GM20431 (cell line): ENCODE measurements around the gene POPDC3.

Source experiments
- in situ Hi-C: fragments of 300-500 bp; cut with MseI, MboI; formaldehyde crosslinking; loops from one replicate; pipeline ENCODE4 v1.15.0; 2020; ENCODE audit warnings: low sequenced_read_pairs; ENCODE audit not compliant: unreplicated experiment

The POPDC3 gene

DNA sequence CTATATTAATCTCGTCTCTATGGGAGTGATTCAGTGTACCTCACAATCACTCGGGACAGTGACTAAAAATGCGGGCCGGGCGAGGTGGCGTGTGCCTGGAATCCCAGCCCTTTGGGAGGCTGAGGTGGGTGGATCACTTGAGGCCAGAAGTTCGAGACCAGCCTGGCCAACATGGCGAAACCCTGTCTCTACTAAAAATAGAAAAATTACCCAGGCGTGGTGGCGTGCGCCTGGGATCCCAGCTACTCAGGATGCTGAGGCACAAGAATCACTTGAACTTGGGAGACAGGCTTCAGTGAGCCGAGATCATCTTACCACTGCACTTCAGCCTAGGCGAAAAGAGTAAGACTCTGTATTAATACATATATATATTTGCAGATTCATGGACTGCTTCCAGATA is 17.4 kb downstream of the POPDC3 start:
- in situ Hi-C loops: no loop called here

DNA sequence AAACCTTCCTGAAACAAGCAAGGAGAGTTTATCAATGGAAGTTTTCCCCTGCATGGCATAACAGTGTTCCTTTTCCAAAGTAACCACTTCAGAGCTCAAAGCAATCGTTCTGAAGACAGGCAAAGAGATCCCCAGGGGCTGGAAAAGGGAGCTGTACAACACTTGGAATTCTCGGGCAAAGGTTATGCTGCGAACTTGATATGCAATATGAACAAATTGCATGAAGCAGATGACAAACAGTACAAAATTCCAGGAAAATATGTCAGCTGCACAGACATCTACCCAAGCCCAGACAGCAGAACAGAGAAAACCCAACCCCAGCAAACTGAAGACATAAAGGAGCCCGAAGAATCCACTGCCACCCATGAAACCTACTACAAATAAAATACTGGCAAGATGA is 18.4 kb downstream of the POPDC3 start:
- in situ Hi-C loops: no loop called here

DNA sequence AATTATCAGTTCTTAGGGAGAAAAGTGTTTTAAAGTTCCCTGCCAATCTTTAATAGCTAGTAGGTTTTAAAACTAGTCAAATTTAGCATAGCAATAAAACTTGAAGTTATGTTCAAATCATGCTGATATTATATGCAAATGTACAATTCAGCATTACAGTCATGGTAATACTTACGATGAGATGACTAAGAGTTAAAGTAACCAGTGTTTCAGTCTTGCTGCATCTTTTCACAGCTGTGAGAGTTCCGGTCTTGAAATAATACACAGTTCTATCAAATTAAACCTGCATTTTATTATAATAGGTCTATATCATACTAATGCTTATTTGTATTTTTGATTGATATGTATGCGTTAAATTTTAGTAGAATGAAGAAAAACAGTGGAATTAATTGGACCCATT is 26.1 kb downstream of the POPDC3 start:
- in situ Hi-C loops: no loop called here

- in situ Hi-C loops: no loop called here
These were observed 26.9 kb downstream of the POPDC3 start for GRCh38 chr6:105152880-105153279.

DNA sequence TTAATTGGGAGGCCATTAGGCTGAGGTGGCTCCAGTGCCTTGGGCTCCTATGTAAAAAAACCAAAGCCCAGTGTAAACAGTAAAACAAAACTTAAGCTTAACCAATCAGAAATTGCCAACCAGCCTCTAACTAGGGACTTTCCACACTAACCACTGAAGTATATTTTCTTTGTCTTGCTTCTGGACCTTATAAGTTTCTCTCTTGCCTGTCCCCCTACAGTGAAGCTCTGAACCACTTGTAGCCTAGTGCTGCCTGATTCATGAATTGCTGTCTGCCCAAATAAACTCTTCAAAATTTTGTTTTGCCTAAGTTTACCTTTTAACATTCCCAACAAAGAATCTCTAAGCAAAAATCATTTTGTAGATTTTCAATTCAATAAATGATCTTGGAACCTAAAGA is 28.2 kb downstream of the POPDC3 start:
- in situ Hi-C loops: no loop called here

DNA sequence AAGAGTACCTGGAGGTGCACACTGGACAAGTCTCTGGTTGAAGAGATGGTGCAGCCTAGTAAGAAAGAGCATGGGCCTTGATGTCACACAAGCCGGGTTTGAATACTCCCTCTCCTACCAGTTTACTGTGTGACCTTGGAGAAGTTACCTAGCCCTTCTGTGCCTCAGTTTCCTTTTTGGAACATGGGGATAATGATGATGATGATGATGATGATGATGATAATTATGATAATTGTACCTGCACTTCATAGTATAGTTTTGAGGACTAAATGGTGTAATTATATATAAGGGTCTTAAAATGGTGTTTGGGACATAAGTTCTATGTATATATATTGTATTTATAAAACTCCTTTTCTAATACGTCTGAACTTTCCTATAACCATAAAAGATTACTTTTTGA is 41.7 kb downstream of the POPDC3 start:
- in situ Hi-C loops: no loop called here

- in situ Hi-C loops: no loop called here
These were observed 42.4 kb downstream of the POPDC3 start for GRCh38 chr6:105137388-105137787.

DNA sequence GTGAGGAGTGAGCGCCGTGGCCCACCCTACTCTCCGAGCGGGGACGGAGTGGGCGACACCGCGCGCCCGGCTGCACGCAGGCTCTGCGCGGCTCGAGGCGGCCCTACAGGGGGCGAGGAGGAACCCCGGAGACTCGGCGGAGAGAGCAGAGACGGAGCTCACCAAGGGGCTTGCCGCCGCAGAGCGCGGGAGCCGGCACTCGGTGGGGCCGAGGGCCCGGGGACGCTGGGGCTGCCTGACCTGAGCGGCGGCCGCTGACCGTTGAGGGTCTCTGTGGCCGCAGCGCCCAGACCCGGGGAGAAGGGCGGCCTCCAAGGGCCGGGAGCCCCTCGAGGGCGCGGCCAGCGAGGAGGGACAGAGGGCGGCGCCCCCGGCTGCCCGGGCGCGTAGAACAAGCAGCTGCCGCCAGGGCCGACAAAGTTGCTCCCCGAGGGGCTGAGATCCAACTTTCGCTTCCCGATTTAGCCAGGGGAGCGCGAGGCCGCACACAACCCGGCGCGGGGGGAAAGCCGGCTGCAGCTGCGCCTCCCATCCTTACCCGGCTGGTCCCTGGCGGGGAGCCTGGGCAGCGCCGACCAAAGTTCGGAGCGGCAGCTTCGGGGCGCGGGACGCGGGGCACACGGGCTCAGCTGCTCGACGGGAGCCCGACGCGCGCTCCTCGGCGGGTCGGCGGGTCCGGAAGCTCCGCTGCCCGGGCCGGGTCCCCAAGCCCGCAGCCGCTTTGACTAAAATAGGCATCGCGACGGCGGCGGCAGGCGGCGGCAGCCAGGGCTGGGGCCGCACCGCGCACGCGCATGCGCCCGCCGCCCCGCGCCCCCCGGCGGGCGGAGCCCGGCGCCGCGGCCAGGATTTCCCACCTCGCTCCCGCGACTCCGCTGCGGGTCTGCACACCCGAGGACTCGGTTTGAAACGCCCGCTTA is 43.1 kb downstream of the POPDC3 start:
- in situ Hi-C loops: no loop called here

DNA sequence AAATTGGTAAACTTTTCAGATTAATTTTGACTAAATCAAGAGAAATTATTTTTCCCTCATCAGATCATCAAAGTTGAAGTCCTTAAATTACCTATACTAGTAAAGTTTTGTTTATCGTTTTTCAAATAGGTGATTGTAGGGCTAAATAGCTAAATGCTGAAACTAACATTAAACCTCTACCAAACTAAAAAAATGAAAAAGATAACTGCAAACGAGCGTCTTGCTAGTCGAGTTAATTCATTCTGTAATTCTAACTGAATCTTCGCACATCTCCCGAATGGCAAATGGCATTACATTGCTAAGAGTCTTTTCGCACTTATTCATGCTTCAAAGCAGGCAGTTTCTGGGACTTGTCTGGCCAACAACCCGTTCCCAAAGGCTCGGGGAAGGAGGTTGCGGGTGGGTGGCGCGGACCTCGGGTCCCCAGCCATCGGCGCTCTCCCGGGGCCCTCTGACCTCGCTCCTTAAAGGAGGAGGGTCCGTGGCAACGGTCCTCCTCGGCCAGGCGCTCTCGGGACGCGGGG is 43.8 kb downstream of the POPDC3 start:
- in situ Hi-C loops: no loop called here

GRCh38 chr6:105135056-105135455 is 44.8 kb downstream of the POPDC3 start:
- in situ Hi-C loops: no loop called here

- in situ Hi-C loops: no loop called here
These were observed 57.1 kb downstream of the POPDC3 start for GRCh38 chr6:105122717-105123116.

- in situ Hi-C loops: no loop called here
These were observed 57.8 kb downstream of the POPDC3 start for GRCh38 chr6:105121981-105122380.

DNA sequence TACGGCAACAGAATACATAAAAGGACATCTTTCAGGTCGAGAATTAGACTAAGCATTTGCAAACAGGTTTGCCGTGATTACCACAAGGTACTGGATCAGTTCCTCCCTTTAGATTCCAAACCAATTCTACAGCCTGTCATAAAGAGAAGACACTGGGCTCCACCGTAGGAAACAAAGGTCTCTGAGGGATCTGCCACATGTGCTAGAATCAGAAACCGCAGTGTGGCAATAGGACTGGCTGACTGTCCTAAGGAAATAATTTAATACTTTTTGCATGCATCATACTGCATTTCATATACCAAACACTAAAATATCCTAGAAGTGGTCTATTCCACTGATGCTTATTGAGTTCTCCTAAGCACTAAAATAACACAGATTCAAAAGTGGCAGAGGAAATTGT is 59.2 kb downstream of the POPDC3 start:
- in situ Hi-C loops: no loop called here

DNA sequence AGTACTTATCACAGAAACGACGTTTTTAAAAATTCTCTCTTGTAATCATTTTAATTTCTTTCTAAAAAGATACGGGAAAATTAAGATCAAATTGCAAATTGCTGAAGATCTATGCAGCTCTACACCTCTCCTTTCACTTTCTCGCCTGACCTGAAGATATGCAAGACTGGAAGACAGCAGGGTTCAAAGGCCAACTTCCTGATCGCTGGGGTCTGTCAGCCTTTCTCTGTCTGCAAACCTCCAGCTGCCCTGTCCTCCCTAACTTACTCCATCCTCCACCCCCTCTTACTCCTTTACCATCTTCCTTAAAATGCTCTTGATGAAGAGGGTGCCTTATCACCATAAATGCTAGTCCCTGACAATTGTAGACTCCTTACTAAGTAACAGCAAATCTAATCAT is 63.7 kb downstream of the POPDC3 start:
- in situ Hi-C loops: no loop called here

- in situ Hi-C loops: no loop called here
These were observed 66.4 kb downstream of the POPDC3 start for GRCh38 chr6:105113422-105113821.

DNA sequence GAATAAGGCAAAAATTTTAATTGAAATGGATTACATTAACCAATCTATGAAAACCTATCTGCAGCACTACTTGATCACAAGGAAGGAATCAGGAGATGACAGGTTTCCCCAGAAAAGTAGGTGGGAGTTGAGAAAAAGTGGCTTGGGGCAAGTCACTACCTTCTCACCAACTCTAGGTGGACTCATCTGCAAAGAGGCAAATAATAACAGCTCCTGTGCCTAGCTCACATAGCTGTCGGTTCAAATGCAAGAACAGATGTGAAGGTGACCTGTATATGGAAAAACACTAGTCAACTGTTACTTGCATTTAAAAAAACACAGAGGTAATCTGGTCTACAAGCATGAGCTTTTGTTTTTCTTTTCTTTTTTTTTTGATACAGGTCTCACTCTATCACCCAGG is 67.2 kb downstream of the POPDC3 start:
- in situ Hi-C loops: no loop called here

DNA sequence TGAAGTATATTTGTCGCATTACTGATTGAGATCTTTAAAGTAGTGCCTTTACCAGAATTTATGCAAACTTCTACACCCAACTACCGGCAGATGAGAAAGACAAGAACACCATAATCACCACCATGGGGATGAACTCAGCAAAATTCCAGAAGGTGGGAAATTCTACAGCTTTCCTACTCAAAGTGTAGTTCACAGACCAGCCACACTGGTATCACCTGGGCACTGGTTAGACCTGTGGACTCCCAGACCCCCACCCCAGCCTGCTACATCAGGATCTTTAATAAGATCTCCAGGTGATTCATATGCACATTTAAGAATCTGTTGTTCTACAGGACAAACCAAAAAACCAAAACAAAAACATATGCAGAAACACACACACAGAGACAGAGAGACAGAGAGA is 67.9 kb downstream of the POPDC3 start:
- in situ Hi-C loops: no loop called here

DNA sequence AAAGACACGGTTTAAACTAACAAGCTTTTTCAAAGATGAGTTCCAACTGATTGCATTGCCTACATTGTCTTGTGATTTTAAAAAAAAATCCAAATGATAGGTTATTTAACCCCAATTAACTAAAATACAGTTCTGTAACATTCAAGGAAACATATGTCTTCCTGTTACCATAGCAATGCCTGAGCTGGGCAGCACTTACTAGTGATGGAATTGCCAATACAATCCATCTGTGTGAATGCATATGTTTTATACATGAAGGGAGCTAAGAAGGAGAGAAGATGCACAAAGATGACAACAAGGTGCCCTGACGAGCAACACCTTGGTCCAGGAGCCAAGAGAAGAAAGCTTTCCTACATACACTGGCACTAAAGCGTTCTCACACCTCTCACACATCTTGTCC is 68.7 kb downstream of the POPDC3 start:
- in situ Hi-C loops: no loop called here

DNA sequence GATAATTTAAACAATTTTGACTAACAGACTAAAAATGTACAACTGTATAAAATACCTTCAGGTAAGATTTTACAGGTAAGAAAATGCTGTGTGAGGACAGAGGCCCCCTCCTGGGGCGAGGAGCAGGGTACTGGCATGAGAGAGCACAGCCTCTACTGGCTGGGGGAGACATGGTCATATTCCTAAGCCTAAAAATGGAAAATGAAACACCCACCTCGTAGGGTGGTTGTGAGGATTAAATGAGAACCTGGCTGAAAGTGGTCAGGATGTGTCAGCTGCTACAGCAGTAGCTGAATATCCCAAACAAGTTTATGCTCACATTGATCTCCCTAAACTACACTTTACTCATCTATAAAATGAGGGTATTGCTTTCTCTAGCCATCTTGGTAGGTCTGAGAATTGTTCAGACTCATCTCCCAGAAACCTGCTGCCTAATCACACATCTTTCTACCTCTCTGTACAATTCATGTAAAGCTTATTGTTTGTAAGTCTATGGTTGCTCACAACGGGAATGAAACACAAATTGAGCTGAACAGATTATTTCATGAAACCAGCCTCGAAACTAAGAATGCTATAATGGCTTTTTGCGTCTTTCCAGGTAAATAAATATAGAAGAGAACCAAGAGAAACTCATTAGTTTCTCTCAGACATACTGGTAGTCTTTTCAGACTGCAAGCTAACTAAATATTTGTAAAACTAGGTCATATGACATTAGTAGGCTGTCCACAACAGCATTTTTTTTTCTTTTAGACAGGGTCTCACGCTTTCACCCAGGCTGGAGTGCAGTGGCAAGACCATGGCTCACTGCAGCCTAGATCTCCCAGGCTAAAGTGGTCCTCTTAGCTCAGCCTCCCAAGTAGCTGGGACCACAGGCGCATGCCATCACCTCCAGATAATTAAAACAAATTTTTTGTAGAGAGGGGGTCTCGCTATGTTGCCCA is 69.6 kb downstream of the POPDC3 start:
- in situ Hi-C loops: no loop called here

DNA sequence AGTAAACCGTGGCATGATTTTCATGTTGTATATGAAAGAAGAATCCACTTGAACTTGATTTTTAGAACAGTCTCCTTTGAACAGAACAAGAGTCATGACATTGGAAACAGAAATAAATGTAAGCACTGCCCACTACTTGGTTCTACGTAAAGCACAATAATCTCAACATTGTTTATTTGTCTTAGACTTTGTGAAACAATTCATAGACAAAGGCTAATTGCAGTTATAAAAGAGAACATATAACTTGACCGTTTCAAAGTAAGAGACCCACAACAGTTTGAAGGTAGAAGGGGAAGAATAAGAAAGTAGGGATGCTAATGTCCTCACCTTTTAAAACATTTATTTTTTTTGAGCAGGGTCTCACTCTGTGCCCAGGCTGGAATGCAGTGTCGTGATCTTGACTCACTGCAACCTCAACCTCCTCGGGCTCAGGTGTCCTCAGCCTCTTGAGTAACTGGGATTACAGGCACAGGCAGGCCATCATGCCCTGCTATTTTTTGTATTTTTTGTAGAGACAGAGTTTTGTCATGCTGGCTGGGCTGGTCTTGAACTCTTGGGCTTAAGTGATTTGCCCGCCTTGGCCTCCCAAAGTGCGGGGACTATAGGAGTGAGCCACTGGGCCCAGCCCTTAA is 71.1 kb downstream of the POPDC3 start:
- in situ Hi-C loops: no loop called here
